GM18511 (cell line): ENCODE measurements around the gene TRIM45.
"Not testable (repeated sequence)": the region's sequence is repeated elsewhere in the genome, so short reads cannot be mapped to it uniquely, and the experiment has no call there.

Experiments
- ATAC-seq: cut with Tn5 transposase; IDR thresholded peaks from one replicate; pipeline ENCODE4 v1.9.1; 2021; ENCODE audit warnings: mild to moderate bottlenecking, moderate library complexity; ENCODE audit not compliant: unreplicated experiment

TRIM45 gene

GRCh38 chr1:117101858-117102257, 19.7 kb downstream of the TRIM45 start:
- ATAC-seq = not testable (repeated sequence)

DNA sequence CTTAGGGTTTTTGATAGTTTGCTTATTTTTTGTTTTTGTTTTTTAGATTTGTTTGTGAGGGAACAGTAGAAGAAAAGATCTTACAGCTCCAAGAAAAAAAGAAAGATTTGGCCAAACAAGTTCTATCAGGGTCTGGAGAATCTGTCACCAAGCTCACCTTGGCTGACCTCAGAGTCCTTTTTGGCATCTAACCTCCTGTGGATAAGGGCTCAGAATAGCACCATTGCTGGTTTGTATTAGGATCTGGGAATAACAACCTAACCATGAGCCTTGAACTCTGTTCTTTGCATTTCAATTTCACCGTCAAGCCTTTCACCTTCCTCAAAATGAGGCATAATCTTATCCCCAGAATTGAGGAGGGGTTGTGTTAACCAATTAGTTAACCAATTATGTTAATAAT, 20.2 kb downstream of the TRIM45 start:
- no peak for ATAC-seq

GRCh38 chr1:117098287-117098890, 23.2 kb downstream of the TRIM45 start:
- no peak for ATAC-seq

- no peak for ATAC-seq
Observed at GRCh38 chr1:117097443-117097842, 24.1 kb downstream of the TRIM45 start.

GRCh38 chr1:117096951-117097408, 24.6 kb downstream of the TRIM45 start:
- ATAC-seq = no peak

- no peak for ATAC-seq
Observed at GRCh38 chr1:117094841-117095604, 26.5 kb downstream of the TRIM45 start.

DNA sequence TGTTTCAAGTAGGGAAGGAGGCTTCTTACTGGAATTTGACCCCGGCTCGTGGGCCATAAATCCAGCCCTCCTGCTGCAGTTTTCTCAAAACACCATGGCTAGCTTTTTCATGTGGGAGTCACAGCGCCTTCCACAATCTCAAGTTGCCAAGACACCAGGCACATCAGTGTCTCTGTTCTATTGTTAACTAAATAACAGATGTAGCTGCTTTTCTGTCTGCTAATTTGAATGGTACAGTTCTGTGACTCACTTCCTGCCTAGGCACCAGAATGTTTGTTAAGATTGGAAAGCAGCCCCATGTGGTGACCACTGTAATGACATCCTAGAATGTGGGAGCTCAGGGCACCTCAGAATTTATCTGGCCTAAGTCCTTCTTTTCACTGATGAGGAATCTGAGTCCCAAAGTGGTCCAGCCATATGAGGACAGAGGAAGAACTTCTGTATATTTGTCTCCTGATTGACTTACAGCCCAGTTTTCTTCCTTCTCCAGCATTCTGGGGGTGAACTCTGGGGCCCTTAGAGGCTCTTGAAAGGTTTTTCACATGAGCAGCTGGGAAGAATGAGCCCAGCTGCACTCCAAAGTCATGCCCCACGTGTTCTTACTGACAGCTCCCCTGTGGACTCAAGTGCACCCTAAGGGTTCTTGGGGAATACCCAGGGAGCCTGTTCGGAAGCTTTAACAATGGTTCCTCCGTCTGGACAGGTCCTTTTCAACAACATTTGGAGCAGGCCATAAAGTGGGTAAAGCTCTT, 27.5 kb downstream of the TRIM45 start:
- peak; percentile 82 for ATAC-seq

- no peak for ATAC-seq
Observed at GRCh38 chr1:117093091-117093534, 28.4 kb downstream of the TRIM45 start.

GRCh38 chr1:117092594-117092993, 29.0 kb downstream of the TRIM45 start:
- no peak for ATAC-seq

DNA sequence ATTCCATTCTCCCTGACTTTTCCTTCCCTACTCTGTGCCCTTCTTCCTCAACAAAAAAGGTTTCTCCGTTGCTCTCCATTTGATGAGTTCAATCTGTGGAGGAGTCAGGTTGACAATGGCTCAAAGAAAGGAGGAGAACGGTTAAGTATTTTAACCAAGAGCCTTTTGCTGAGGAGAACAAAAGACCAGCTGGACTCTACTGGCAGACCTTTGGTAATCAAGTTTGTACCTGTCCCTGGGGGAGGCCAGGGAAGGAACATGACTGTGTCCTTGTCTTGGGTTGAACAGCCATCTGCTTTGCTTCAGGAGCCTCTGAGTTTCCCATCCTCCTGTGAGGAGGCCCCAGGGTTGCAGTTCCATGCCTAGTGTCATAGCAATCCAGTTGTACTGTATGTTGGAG, 31.6 kb downstream of the TRIM45 start:
- no peak for ATAC-seq

DNA sequence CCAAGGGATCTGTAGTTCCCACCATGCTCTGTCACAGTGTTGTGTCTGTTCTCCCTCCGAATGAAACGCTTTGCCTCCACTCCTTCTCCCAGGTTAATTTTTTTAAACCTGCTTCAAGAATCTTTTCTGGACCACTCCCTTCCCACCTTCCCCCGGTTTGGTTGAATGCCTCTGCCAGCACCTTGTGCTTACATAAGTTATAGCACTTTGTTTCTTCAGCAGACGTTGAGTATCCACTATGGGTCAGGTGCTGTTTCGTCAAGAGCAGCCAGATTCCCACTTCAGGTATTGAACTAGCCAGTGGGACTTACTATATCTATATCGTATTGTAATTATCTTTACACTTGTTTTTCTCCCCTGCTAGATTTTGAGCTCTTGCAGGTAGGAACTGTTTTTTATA, 33.9 kb downstream of the TRIM45 start:
- no peak for ATAC-seq

GRCh38 chr1:117084231-117084630, 37.3 kb downstream of the TRIM45 start:
- ATAC-seq = no peak

DNA sequence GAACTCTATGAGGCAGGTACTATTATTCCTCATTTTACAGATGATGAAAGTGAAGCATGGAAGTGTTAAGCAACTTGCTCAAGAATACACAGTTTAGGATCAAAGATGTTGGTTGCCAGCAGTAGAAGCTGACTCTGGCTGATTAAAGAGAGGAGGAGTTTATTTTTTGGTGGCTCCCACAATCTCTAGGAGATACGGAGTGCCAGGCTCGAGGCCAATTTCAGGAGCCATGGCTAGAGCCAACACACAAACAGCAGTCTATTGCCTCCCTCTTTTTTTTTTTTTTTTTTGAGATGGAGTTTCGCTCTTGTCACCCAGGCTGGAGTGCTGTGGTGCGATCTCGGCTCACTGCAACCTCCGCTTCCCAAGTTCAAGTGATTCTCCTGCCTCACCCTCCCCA, 41.8 kb downstream of the TRIM45 start:
- no peak for ATAC-seq

GRCh38 chr1:117077267-117077666, 44.3 kb downstream of the TRIM45 start:
- ATAC-seq = no peak

DNA sequence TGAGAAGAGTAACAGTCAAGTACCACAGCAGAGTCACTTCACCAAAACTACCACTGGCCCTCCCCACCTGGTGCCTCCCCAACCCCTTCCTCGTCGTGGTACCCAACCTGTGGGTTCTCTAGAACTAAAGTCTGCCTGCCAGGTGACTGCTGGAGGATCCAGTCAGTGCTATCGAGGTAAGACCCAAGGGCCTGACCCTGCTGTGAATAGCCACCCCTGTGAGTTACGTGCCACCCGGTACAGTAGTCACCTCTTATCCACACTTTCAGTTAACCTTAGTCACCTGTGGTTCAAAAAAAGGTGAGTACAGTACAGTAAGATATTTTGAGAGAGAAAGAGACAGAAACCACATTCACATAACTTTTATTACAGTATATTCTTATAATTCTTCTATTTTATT, 44.9 kb downstream of the TRIM45 start:
- no peak for ATAC-seq

GRCh38 chr1:117070124-117070523, 51.4 kb downstream of the TRIM45 start:
- no peak for ATAC-seq

- ATAC-seq = no peak
Observed at GRCh38 chr1:117069220-117069844, 52.2 kb downstream of the TRIM45 start.

- no peak for ATAC-seq
Observed at GRCh38 chr1:117068580-117068979, 53.0 kb downstream of the TRIM45 start.

GRCh38 chr1:117067533-117068370, 53.8 kb downstream of the TRIM45 start:
- peak; percentile 87 for ATAC-seq

DNA sequence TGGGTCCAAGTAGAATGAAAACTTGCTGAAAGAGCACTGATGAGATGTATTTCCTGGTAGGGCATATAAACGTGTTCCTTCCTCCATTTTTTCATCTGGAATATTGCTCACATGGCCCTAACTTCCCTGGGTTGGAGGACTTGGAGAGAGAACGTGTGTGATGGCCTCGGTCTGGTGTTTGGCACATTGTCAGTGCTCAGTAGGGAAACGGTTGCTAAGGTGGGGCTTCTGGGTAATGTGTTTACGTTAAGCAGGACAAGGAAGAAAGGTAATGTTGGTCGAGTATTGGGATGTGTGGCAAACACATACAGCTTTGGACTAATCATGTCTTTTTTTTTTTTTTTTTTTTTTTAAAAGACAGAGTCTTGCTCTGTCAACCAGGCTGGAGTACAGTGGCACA, 55.2 kb downstream of the TRIM45 start:
- no peak for ATAC-seq
